Right kidney (tissue), 1 donor: ENCODE results near the gene JMJD7.

Experiments used
- DNase-seq: peaks from one replicate; pipeline ENCODE4 v3.0.0-alpha.2; 2016

JMJD7 gene

DNA sequence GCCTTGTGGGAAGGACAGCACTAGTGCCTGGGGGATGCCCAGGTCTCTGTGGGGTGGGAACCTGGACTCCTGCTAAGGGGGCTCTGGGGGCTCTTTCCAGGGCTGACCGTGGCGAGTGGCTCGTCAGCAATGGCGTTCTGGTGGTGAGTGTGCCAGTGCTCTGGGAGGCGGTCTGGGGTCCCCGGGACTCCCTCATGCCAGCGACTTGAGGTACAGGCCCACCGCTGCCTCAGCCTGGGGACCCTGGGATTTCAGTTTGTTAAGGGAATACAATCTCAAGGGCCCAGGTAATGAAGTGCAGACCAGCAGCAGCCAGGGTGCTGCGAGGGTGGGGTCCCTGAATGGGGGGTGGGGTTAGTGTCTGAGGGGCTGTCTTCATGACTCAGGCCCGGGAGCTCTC is 13.2 kb downstream of the JMJD7 start:
- no peak for DNase-seq

DNA sequence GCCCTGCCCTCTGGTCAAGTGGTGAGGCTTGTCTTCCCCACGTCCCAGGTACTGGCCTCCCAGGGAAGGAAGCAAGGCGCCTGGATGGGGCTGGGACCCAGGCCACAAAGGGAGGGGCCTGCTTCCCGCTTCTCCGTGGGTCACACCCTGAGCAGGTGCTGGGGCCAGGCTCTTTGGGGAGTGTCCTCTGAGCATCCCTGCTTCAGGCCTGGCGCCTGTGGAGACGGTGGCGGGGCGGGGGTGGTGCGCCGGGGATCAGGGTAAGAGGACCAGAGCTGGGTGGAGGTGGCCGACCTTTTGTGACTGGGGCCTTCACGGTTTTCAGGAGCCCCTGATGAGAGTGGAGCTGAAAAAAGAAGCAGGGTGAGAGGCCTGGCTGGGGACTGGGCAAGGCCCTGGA is 14.3 kb downstream of the JMJD7 start:
- no peak for DNase-seq

DNA sequence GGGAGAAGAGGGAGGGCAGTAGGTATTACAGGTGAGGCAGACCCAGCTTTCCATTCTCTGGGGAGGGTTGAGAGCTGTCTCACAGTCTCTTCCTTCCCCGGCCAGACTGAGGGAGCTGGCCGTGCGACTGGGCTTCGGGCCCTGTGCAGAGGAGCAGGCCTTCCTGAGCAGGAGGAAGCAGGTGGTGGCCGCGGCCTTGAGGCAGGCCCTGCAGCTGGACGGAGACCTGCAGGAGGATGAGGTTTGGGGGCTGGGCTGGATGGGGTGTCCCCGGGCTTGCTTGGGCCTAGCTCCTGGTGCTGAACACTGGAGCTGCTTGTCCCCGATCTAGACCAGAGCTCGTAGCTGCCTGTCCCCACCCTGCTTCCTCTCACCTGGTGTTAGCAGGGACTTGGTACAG is 15.7 kb downstream of the JMJD7 start:
- DNase-seq: no peak

DNA sequence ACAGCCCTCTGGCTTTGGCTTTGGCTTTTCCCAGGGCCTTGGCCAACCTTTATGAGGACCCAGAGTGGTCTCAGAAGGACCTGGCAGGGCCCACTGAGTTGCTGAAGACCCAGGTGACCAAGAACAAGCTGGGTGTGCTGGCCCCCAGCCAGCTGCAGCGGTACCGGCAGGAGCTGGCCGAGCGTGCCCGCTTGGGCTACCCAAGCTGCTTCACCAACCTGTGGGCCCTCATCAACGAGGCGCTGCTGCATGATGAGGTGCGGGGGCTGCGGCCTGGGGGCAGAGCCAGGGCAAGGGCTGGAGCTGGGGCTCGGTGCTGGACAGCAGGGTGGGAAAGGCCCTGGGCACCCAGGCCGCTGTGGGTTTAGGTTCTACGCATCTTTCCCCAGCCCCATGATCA is 16.9 kb downstream of the JMJD7 start:
- DNase-seq: no peak

DNA sequence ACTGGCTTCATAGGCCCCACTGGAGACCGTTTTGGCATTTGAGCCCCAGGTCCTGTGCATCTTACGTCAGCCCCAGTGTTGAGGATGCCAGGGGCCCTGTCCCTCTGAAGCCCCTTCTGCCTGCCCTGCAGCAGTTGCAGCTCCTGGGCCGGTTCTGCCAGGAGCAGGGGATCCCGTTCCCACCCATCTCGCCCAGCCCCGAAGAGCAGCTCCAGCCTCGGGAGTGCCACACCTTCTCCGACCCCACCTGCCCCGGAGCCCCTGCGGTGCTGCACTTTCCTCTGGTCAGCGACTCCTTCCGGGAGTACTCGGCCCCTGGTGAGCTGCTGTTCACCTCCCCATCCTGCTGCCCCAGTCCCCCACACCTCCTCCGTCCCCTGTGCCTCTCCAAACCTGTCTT is 19.3 kb downstream of the JMJD7 start:
- no peak for DNase-seq

DNA sequence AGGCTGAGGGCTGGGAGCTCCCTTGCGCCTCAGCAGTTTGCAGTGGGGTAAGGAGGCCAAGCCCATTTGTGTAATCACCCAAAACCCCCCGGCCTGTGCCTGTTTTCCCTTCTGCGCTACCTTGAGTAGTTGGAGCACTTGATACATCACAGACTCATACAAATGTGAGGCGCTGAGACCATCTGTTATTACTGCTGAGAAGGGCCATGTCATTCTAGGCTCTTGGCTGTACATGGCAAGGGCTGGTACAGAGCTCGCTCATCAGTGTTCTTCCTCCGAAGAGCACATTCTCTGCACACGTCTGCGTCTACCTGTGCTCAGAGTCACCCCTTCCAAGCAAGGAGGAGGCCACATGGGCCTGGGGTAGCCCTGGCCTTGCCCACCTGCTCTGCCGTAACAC is 20.1 kb downstream of the JMJD7 start:
- DNase-seq: no peak

DNA sequence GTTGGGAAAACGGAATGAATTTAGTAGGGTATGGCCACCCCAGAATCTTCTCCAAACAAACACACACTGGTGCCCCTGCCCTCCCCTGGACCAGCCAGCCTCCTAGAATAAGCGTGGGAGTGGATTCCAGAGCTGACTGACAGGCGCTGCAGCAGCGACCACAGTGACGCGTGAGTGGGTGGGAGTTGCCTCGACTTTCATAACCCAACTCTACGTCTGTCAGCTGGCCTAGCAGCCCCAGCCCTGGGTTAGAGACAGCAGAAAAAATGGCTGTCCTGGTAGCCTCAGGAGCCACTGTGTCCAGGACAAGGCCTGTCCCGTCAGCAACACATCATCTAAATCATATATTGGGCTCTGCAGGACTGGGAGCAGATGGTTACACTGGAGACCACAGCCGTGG is 20.7 kb downstream of the JMJD7 start:
- DNase-seq: no peak

DNA sequence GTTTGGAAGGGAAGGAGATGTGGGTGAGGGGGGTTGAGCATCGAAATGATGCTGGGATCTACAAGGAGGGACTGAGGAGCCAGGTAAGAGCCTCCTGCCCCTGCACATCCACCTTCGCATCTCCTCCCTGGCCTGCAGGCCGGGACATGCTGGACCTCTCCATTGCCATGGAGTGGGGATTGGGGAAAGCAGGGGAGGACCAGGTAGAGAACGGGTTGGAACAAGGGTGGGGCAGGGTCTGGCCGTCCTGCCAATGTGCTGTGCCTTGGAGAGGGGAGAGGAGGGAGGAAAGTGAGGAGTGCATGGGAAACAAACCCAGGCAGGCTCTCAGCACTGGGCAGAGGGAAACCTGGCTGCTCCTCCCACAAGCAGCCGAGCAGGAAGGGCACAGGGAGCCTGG is 21.3 kb downstream of the JMJD7 start:
- no peak for DNase-seq

DNA sequence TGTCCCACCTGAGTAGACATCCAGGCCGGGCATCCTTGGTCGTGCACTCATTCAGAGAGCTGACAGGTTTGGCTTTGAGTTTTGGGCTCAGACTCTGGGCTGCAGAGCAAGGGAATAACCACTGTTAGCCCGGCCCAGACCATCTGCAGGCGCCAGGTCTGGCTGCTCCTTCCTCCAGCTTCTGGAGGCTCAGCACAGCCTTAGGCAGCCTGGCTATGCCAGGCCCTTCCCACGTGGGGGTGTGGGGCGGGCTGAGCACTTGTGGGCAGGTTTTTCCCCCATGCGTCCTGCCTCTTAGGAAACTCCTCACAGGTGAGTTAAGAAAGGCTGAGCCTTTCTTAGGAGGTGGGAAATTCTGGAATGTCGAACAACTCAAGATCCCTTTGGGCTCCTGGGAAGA is 22.0 kb downstream of the JMJD7 start:
- no peak for DNase-seq

DNA sequence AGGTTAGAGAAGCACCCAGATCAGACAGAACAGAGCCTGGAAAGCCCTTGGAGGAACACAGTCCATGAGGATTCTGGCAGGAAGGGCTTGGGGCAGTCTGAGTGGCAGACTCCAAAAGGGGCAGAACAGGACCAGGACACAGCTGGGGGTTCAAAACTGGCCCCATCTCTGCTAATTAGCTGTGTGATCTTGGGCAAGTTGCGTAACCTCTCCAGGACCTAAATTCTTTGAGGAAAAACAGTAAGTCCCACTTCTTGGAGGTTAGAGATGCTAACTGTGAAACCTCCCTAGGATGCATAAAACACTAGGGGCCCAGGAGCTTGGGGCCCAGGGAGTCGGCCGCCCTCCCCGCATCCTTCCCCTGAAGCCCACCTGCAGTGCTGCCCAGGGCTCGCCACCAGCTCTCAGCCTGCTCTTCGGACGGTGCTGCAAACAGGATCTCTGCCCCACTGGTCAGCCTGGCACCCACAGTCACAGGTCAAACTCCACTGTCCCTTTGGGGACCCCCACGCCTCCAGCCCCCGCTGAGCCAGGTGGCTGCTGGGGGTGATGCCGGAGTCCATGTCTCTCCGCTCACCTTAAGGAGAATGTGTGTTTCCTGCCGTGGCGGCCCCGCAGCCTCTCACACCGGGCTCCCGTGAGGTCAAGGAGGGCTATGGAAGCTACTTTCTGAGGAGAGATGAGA is 22.7 kb downstream of the JMJD7 start:
- DNase-seq: no peak

DNA sequence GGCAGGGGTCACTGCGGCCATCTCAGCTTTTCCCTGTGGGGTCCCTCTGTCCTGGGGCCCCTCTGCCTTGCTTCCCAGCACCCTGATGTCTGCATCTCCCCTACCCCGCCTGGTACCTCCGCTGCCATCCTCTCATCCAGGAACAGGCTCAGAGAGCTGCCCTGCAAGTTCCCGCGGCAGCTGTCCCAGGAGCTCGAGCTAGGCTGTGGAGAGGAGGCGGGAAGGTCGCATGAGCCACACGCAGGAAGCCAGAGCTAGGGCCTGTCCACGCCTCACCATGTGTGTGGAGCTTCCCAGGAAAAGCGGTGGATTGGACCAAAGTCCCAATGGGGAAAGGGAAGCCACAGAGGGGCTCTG is 23.3 kb downstream of the JMJD7 start:
- no peak for DNase-seq

DNA sequence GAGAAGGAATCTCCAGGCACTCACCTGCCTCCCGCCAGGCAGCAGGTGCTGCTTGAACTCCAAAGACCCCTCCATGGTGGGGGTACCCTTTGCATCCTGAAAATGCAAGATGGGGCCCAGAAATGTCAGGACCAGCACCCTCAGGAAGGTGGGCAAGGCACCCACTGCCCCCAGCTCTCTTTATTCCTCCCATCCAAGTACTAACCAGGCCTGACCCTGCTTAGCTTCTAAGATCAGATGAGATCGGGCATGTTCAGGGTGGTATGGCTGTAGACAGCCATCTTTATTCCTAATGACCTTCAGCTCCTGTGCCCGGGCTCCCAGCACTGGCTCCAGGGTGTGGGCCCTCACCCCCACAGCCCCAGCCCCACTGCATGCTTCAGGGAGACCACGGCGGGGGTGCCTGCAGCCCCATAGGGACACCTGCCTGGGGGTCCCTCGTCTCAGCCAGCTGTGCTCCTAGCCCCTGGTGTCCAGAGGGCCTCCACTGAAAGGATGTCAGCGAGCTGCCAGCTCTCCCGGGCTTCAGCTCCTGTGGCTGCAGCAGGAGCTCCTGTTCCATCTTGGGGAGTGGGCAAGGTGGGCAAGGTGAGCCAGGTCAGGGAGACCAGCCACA is 24.0 kb downstream of the JMJD7 start:
- no peak for DNase-seq

DNA sequence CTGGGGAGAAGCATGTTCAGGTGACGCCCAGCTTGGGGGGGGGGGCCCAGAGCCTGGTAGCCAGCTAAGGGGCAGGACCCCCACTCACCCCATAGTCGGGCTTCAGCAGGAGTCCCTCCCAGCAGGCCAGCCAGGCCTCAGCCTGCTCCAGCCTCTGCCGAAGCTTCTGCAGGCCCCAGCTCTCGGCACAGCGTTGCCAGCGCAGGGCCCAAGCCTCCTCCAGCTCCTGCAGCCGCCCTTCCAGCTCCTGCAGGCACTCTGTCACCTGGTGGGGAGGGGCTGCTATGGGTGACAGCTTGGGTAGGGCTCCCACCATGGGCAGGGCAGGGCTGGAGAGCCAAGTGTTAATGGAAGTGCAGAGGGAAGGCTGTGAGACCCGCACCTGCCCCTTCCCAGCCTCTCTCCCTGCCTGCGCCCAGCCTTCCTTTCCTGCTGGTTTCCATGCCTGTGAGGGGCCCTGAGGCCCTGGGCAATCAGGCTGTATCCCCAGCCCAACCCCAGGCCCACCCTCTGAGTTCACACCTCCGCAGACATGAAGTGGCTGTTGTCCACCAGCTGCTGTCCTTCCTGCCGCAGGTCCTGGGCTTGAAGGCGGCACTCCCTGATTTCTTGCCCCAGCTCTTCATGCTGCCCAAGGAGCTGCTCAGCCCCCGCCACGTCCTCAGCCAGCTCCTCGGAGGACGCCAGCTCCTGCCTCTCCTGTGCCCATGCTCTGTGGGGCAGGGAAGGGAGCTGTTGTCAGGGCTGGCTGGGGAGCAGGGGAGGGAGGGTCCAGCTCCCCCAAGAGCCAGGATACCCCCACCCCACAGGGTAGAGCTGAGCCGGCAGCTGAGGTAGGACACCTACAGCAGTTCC is 25.1 kb downstream of the JMJD7 start:
- no peak for DNase-seq

DNA sequence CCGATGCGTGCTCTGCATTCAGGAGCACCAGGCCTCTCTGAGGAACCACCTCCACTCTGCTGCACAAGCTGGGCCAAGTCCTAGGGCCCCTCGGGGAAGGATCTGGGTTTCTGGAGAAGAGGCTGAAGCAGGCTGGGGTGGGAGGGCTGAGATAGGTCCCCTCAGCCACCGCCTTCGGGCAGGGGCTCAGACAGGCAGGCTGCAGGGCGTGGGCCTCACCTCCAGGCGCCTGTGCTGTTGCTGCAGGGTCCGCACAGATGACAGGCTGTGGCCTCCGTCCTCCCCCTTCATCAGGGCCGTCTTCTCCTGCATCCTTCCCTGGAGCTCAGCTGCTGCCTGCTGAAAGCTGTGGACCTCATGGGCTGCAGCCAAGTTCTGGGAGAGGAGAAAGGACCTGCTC is 25.9 kb downstream of the JMJD7 start:
- DNase-seq: no peak

DNA sequence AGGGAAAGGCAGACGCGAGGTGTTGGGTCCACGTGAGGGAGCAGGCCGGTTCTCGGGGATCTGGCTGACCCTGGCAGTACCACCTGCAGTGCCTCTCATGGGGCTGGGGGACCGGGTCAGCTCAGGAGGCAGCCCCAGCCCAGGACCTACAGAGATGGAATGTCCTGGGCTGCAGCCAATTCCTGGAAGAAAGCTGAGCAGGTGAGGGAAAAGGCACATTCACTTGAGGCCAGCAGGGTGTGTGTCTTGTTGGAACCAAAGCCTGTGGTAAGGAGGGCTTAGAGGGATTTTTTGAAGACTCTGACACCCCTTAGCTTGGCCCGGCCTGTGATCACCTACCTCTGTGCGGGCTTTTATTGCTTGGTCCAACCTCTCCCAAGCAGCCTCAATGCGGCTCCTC is 26.6 kb downstream of the JMJD7 start:
- no peak for DNase-seq

DNA sequence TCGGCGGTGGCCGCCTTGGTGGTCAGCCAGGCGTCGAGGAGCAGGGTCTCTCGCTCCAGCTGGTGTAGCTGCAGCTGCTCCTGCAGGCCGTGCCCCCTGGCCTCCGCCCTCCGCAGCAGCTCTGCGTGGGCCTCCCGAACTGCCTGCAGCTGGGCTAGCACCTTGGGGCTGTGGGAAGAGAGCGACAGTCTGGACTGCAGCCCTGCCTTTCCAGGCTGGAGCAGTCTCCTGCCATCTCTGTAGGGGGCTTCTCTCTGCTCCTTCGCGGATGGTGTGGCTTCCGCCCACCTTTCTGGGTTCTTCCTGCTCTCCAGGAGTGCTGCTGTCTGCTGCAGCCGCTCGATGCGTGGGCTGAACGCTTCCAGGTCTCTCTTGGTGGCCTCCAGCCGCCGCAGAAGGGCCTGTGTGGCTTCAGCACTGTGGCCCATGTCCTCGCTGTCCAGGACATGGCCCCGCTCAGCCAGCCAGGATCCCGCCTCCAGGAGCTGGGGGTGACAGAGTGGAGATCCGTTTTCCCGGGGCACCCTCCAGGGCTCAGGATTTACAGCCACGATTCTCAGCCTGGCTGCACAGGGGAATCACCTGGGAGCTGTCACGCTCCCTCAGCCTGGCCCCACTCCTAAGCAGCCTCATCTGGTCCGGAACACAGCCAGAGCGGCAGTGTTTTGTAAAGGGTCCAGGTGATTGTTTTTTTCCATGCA is 27.5 kb downstream of the JMJD7 start:
- DNase-seq: peak; percentile 71

DNA sequence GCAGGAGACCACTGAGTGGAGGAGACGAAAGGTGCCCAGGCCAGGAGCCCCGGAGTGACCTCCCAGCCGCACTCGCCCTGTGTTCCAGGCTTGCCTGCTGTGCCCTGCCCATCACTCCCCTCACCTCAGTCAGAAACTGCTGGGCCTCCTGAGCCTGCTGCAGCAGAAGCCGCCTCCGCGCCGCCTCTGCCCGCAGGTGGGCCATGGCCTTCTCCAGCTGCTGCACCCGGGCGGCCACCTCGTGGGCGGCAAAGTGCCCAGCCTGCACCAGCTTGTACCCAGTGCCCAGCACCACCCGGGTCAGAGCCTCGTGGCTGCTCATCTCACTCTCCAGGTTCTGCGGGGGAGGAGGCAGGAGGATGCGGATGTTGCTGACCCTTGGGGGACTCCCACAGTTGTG is 28.4 kb downstream of the JMJD7 start:
- DNase-seq: no peak

DNA sequence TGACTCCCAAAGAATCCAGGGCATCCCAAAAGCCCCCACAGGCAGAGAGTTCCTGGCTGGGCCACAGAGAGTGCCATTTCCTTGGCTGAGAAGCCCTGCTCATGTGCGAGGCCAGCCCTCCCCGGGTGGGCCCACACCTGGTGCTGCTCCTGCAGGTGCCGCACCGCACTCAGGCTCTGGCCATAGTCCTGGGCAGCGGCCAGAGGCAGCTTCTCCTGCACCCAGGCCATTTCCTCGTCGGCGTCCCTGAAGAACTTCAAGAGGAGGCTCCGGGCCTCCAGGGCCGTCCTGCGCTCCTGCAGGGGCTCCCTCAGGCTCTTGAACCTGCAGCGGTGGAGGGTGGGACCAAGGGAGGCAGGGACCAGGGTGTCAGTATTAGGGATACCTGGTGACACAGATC is 28.8 kb downstream of the JMJD7 start:
- no peak for DNase-seq

DNA sequence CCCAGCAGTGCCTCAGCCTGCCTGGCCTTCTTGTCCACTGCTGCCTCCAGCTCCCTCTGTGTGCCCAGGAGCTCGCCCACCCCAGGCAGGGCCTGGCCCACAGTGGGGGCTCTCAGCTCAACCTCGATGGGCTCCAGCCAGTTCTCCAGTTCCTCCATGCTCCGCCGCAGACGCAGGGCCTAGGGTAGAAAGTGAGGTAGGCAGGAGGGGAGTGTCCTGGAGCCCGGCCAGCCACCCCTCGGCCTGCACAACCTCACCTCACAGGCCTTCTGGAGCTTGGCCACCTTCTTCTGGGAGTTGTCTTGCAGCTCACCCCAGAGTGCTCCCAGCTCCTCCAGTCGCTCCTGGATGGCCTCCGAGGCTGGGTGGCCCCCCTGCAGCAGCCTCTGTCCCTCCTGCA is 29.4 kb downstream of the JMJD7 start:
- DNase-seq: no peak

DNA sequence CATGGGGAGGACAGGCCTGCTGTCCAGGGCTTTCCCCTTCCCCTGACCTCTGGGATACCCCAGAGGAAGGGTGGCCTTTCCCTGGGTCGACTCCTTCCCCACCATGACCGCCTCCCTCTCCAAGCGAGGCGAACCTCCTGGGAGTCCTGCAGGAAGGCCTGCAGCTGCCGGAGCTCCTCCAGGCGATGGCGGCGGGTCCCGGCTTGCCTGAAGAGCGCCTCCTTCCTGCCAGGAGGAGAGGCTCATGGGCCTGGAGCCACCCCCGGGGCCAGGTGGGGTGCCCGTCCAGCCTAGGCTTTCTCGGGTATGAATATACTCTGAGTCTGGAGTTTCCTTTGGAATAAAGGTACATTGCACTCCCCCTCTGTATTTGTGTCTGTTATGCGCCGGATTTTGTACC is 30.9 kb downstream of the JMJD7 start:
- no peak for DNase-seq

DNA sequence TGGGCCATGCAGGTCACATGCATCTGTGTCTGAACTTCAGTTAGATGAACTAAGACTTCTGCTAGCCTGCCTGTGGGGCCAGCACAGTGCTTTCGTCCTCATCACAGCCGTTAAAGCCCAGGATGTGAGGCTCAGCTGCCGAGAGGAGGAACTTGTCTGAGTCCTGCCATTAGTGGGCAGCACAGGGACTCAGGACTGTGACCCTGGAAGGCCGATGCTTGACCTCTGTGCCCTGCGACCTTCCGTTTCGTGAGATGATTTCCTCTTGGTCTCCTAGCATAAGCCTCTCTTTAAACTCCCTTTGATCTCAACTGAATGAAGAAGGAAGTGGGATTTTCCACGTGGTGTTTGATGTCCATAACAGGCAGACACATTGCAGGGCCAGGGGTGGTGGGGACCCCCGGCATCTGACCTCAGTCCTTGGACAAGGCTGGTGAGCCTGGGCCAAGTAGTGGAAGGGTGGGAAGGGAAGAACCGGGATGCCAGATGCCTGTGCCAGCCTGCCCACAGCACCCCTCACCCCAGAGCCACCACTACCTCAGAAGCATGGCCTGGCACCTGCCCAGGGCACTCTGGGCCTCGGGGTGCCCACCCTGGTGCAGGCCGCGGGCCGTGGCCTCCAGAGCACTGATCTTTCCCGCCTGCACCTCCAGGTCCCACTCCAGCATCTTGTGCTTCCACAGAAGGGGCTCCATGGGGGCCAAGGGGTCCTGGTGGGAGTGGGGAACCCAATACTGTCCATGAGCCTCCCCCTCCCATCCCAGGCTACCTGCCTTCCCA is 32.3 kb downstream of the JMJD7 start:
- DNase-seq: no peak

DNA sequence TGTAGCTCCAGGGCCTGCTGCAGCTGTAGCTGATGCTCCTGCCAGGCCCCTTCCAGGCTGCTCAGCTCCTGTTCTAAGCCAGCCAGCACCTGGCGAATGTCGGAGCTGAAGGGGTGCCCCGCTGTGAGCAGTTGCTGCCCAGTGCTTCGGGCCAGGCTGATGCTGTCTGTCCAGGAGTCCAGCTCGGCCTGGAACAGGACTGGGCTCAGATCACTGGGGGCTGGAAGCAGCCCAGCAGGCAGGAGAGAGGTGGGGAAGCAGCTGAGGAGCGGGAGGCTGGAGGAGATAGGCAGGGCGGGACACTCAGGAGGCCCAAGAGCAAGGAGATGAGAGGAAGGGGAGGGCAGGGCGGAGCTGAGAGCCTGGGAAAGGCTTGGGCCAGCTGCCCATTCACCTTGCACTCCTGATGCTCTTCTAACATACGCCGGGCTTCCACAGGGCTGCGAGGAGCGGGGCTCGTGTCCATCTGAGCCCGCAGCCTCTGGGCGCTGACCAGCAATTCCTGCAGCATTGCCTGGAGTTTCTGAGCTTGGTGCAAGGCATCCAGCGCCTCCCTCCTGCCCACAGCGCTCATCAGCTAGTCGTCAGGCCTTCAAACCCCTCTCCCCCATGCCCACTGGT is 34.0 kb downstream of the JMJD7 start:
- no peak for DNase-seq
